HCT116 (cell line): Measurements from ENCODE around the gene CENPVL2. TPM values are rescaled to one million over a fixed set of nuclear protein-coding genes. Genes with fewer than 3 reads are reported as not detected.
"Not testable (repeated sequence)": the region's sequence is repeated elsewhere in the genome, so short reads cannot be mapped to it uniquely, and the experiment has no call there.

Experiments used
- ATAC-seq: fragments of 200-7000 bp; cut with Tn5 transposase; 2 replicates; pipeline ENCODE4 v1.9.1; 2020; ENCODE audit warnings: mild to moderate bottlenecking, moderate library complexity
- BruUV-seq: library from RNA; stranded (reverse); fragments of 400-500 nt; replicated peaks from 2 replicates; lab custom pipeline; 2021; lab: Mats Ljungman, UMichigan
- CTCF ChIA-PET: fragments of 300-600 bp; sonication (Branson Sonifier 250); formaldehyde crosslinking; loops from one replicate; lab custom pipeline; 2021; ENCODE audit warnings: antibody characterized with exemption; lab: Charles Lee
- POLR2A ChIA-PET: fragments of 300-600, 350-600 bp; sonication (Branson Sonifier 250); formaldehyde crosslinking; loops from one replicate; lab custom pipeline; 2021; ENCODE audit warnings: antibody characterized with exemption; lab: Charles Lee
- RAD21 ChIA-PET, 2 experiments: fragments of 300-600 bp; sonication (Branson Sonifier 250); formaldehyde crosslinking; loops; one replicate each; lab custom pipeline; 2023; ENCODE audit warnings: low total read pairs in 2 of 2; ENCODE audit not compliant: uncharacterized antibody in 2 of 2, unreplicated experiment in 2 of 2, low non-redundant PET in 1 of 2; lab: Charles Lee
- DNase-seq: peaks from one replicate; pipeline ENCODE4 v3.0.0-alpha.2; 2010; ENCODE audit warnings: low read depth, low spot score
- H2AFZ ChIP-seq: fragments of 200-600 bp; shearing (Covaris generic), sonication (generic); 2 replicates; pipeline ENCODE4 v1.6.1; 2017; ENCODE audit warnings: low read depth, mixed run types, mixed read lengths, antibody characterized with exemption, low read length; ENCODE audit not compliant: poor library complexity, severe bottlenecking
- H3K27ac ChIP-seq: 2 replicates; pipeline ENCODE4 v1.5.1; 2012; ENCODE audit warnings: low read depth, low read length
- H3K27me3 ChIP-seq: fragments of 200-600 bp; sonication (generic); 2 replicates; pipeline ENCODE4 v1.6.1; 2016; ENCODE audit warnings: mixed run types, low read length, mixed read lengths; ENCODE audit not compliant: insufficient read depth
- H3K36me3 ChIP-seq, 2 experiments: fragments of 200-500 bp in 1 of 2; fragments of 200-600 bp in 1 of 2; sonication (Bioruptor generic) in 1 of 2; sonication (generic) in 1 of 2; 2 replicates each; pipeline versions ENCODE4 v1.5.1 to v1.6.1; 2014 to 2016; ENCODE audit warnings: low read length in 2 of 2, inconsistent platforms in 1 of 2, mixed read lengths in 1 of 2, mixed run types in 1 of 2; ENCODE audit not compliant: insufficient read depth in 2 of 2, control insufficient read depth in 1 of 2
- H3K4me1 ChIP-seq, 2 experiments: fragments of 200-600 bp in 1 of 2; sonication (generic) in 1 of 2; 2 replicates each; pipeline versions ENCODE4 v1.5.1 to v1.6.1; 2012 to 2017; ENCODE audit warnings: low read length in 2 of 2, inconsistent platforms in 1 of 2, mild to moderate bottlenecking in 1 of 2, mixed read lengths in 1 of 2, mixed run types in 1 of 2, moderate library complexity in 1 of 2; ENCODE audit not compliant: insufficient read depth in 2 of 2, control insufficient read depth in 1 of 2
- H3K4me2 ChIP-seq: fragments of 200-600 bp; sonication (generic); 2 replicates; pipeline ENCODE4 v1.6.1; 2017; ENCODE audit warnings: mixed run types, low read length, mixed read lengths
- H3K4me3 ChIP-seq, 2 experiments: fragments of 200-600 bp in 1 of 2; sonication (generic) in 1 of 2; replicated peaks in 1 of 2; 2 replicates each; pipeline ENCODE4 v1.5.1; 2011 to 2016; ENCODE audit warnings: low read length in 2 of 2, control low read depth in 1 of 2, low read depth in 1 of 2, mild to moderate bottlenecking in 1 of 2, mixed read lengths in 1 of 2, mixed run types in 1 of 2
- H3K79me2 ChIP-seq: fragments of 200-600 bp; sonication (generic); 2 replicates; pipeline ENCODE4 v1.6.1; 2017; ENCODE audit warnings: mild to moderate bottlenecking, mixed run types, low read length, moderate library complexity, mixed read lengths; ENCODE audit not compliant: insufficient read depth
- H3K9ac ChIP-seq: fragments of 200-600 bp; sonication (generic); 2 replicates; pipeline ENCODE4 v1.6.1; 2016; ENCODE audit warnings: low read length, mixed read lengths
- H3K9me2 ChIP-seq: fragments of 200-600 bp; sonication (generic), shearing (Covaris generic); 2 replicates; pipeline ENCODE4 v1.6.1; 2017; ENCODE audit warnings: mixed run types, mild to moderate bottlenecking, moderate library complexity; ENCODE audit not compliant: insufficient read depth
- H3K9me3 ChIP-seq, 2 experiments: fragments of 200-500 bp in 1 of 2; fragments of 200-600 bp in 1 of 2; sonication (Bioruptor generic) in 1 of 2; sonication (generic) in 1 of 2; 2 replicates each; pipeline ENCODE4 v1.6.1; 2014 to 2017; ENCODE audit warnings: low read length in 2 of 2, mixed read lengths in 2 of 2, inconsistent platforms in 1 of 2, low read depth in 1 of 2, mild to moderate bottlenecking in 1 of 2, mixed run types in 1 of 2, moderate library complexity in 1 of 2; ENCODE audit not compliant: control insufficient read depth in 1 of 2, insufficient read depth in 1 of 2
- H4K20me1 ChIP-seq: fragments of 200-600 bp; sonication (generic), shearing (Covaris generic); 2 replicates; pipeline ENCODE4 v1.6.1; 2017; ENCODE audit warnings: mixed run types, mild to moderate bottlenecking, moderate library complexity; ENCODE audit not compliant: insufficient read depth
- CBX3 ChIP-seq: IDR thresholded peaks from 2 replicates; pipeline ENCODE4 v1.6.1; 2012; ENCODE audit warnings: low read depth
- CEBPB ChIP-seq: IDR thresholded peaks from 2 replicates; pipeline ENCODE4 v1.6.1; 2012; ENCODE audit warnings: low read depth
- EGR1 ChIP-seq: IDR thresholded peaks from 2 replicates; pipeline ENCODE4 v1.6.1; 2012; ENCODE audit warnings: low read depth
- EZH2 ChIP-seq: fragments of 200-600 bp; sonication (generic); IDR thresholded peaks from 2 replicates; pipeline ENCODE4 v1.6.1; 2017; ENCODE audit warnings: antibody characterized with exemption, mixed run types
- FOSL1 ChIP-seq: IDR thresholded peaks from 2 replicates; pipeline ENCODE4 v1.6.1; 2012; ENCODE audit warnings: low read depth
- RAD21 ChIP-seq: IDR thresholded peaks from 2 replicates; pipeline ENCODE4 v1.6.1; 2012; ENCODE audit warnings: low read depth, mild to moderate bottlenecking
- SIN3A ChIP-seq: IDR thresholded peaks from 2 replicates; pipeline ENCODE4 v1.6.1; 2012; ENCODE audit warnings: low read depth
- TCF7L2 ChIP-seq: IDR thresholded peaks from 2 replicates; pipeline ENCODE4 v1.7.0; 2011; ENCODE audit warnings: borderline replicate concordance, inconsistent platforms; ENCODE audit not compliant: insufficient read depth, insufficient read length; ENCODE audit errors: extremely low read depth
- intact Hi-C: fragments of 100-400 bp; cut with micrococcal nuclease; formaldehyde crosslinking; loops from 2 replicates; pipeline ENCODE4 v1.10.0; 2022
- total RNA-seq: library from RNA; stranded (reverse); gene quantifications from one replicate; pipeline ENCODE4 v1.2.1, GENCODE V29; 2021; ENCODE audit not compliant: unreplicated experiment
- TF ChIP-seq, protein P1 (sequence below): IDR thresholded peaks from 2 replicates; pipeline ENCODE4 v1.6.1; 2012

Gene CENPVL2
- total RNA-seq, 1 experiment from 2014 or later = not detected

DNA sequence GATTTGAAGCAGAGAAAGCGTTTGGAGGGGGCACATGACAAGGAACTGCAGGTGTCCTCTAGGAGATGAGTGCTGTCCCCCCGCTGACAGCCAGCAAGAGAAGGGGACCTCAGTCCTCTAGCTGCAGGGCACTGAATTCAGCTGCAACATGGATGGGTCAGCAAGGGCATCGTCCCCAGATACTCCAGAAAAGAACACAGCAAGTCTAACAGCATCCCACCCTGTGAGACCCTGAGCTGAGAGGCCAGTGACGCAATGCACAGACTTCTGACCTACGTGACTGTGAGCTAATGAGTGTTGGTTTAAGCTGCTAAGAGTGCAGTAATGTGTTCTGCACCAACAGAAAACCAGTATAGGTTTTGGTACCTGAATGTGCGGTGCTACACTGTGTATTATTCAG lies 11.6 kb upstream of the CENPVL2 start:
- CTCF ChIA-PET = no interaction called here
- DNase-seq = no peak

DNA sequence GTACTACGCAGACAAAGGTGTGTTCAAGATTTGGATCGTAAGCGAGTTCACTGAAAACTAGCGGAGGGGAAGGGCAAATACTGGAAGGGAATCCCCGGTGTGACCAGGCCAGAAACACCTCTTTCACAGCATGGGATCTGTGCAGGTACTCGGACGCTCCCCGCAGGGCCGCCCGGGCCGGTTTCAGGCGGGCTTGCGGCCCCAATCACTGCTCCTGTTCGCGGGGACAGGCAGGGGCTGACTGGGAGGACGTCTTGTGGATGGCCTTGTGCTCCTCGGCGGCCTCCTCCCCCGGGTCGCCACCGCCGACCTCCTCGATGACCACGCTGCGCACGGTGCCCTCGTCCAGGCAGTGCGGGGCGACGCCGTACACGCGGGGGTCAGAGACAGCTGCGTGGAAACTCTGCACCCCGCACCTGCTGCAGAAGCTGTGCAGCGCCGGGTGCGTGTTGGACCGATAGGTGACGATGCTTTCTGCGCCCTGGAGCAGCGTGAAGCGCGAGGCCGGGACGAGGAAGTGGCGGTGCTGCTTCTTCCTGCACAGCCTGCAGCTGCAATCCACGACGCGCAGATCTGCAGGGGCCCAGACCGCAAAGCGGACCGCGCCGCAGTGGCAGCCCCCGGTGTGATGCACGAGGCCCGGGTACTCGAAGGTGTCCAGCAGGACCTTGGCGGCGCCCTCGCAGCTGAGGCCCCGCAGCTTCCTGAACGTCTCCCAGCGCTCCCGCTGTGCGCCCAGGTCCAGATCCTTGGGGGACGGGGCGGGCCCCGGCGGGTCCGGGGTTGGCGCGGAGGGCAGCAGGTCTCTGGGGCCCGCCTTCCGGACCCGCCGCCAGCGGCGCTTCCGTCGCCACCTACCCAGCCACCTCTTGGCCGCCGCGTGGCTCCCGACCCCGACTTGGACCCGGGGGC lies 567 bp downstream of the CENPVL2 start:
- POLR2A ChIA-PET, CTCF ChIA-PET: not testable (repeated sequence)

More for the DNA sequence above, 11.6 kb upstream of the CENPVL2 start:
- no peak overlapping the region for H3K27ac ChIP-seq
- intact Hi-C loops = no loop called here
- no peaks in the 10 kb centered on the region for H3K4me1 ChIP-seq
- no peak overlapping the region for H3K4me2 ChIP-seq
- no peak for TF ChIP-seq SIN3A
- TF ChIP-seq RAD21 = no peak
- TF ChIP-seq EZH2 = no peak
- TF ChIP-seq TCF7L2 = no peak
- TF ChIP-seq, protein P1, sequence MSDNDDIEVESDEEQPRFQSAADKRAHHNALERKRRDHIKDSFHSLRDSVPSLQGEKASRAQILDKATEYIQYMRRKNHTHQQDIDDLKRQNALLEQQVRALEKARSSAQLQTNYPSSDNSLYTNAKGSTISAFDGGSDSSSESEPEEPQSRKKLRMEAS = no peak
- no peak for TF ChIP-seq CEBPB
- no peak for TF ChIP-seq CBX3
- TF ChIP-seq EGR1 = no peak
- TF ChIP-seq FOSL1 = no peak
- H3K36me3 ChIP-seq = no peaks in the 10 kb centered on the region
- no peaks in the 10 kb centered on the region for H3K9me2 ChIP-seq
- ChIA-PET RAD21 (no interaction called here), POLR2A (no interaction called here)
- H3K4me3 ChIP-seq = no peak overlapping the region
- no peaks in the 10 kb centered on the region for H3K79me2 ChIP-seq
- no peaks in the 10 kb centered on the region for H4K20me1 ChIP-seq
- H3K27me3 ChIP-seq = no peaks in the 10 kb centered on the region
- H3K9me3 ChIP-seq = no peaks in the 10 kb centered on the region
- H2AFZ ChIP-seq = no peak overlapping the region
- BruUV-seq = no TSS peak
- no peak overlapping the region for H3K9ac ChIP-seq
- ATAC-seq = no peak

DNA sequence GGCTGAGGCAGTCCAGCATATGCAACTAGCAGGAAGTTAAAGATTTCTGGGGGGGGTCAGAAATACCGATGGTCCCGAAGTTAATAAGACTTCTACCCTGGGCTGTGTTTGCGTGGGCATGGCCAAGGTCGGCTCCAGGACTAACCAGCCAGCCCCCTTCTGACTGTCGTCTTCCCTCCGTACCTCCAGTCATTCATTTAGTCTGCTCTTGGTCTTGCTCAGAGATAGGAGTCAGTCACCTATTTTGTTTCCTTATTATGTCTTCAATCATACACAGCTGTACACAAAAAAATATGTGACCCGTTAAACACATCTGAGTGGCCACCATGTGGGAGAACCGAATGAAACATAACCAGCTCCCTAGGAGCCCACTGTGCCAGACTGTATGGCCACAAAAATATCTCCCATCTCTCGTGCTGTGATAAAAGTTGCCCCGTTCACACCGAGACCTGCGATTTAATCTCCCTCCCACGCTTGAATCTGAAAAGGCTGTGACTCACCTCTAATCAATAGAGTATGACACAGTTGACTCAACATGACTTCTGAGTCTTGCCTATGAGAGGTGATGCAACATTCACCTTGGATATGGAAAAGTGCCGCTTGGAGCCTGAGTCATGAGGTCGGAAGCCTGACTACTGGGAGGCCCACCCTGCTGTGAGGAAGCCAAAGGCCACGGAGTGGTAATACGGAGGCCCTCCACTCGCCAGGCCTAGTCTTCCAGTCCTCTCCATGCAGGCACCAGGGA lies 2.8 kb downstream of the CENPVL2 start:
- H3K79me2 ChIP-seq, H3K36me3 ChIP-seq, H3K4me3 ChIP-seq, H3K9me3 ChIP-seq, H3K4me2 ChIP-seq, CTCF ChIA-PET, H3K4me1 ChIP-seq, DNase-seq, H3K27ac ChIP-seq, intact Hi-C loops, H3K9me2 ChIP-seq, RAD21 ChIA-PET, H3K27me3 ChIP-seq, POLR2A ChIA-PET, H3K9ac ChIP-seq, H2AFZ ChIP-seq, H4K20me1 ChIP-seq: not testable (repeated sequence)
- ATAC-seq = peak; percentile 92
- BruUV-seq = TSS peak; percentile 98

More for the DNA sequence above, 567 bp downstream of the CENPVL2 start:
- H3K27me3 ChIP-seq, H3K9me2 ChIP-seq, H2AFZ ChIP-seq, intact Hi-C loops, H3K36me3 ChIP-seq, H4K20me1 ChIP-seq, H3K27ac ChIP-seq, RAD21 ChIA-PET, BruUV-seq, ATAC-seq, H3K9ac ChIP-seq, H3K4me2 ChIP-seq, H3K79me2 ChIP-seq, H3K4me1 ChIP-seq, H3K4me3 ChIP-seq, H3K9me3 ChIP-seq, DNase-seq: not testable (repeated sequence)
